ENCODE measurements around the gene BDH2. TPM values are rescaled to one million over a fixed set of nuclear protein-coding genes. Genes with fewer than 3 reads are reported as not detected.
A peak's percentile ranks its signal among the peaks of the same experiment; 100 is the strongest.

Gene BDH2
- total RNA-seq, 1 donor from 2014 or later = 72.7 TPM

DNA sequence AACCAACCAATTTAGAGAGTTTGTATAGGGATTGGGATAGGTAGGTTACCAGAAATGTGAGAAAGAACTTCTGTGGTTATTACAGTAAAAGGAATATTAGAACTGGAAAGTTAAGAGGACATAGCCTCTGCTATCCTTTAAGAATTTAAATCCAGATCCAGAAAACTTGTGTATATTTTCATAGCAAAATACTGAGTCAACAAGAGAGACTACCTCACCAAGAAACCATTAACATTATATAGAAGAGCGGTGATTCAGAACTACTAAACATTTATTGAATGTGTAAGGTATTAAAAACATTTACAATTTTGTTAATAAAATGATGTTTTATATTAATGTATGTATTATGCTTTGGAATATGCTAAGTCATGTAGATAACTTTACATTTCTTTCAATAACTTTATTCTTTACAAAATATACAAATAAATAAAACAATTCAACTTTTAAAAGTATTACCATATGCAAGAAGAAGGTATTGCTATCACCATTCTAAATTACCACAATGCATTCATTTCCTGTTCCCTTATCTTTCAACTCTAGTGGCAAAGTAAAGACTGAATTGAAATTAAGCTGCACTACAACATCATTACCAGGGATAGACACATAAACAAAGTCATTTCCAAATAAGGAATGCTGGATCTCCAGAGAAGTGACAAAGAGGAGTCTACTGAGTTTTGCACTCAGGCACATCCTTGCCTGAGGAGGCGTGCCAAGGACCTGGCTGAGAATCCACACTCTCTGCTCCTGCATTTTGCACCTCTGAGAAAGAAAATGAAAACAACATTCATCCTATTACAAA lies 6.1 kb upstream of the BDH2 start:
- no peak for DNase-seq (ENCODE audit: extremely low spot score, unreplicated experiment)
- H3K4me1 Mint-ChIP-seq (ENCODE audit: unreplicated experiment) = no peaks in the 10 kb centered on the region
- no peaks in the 10 kb centered on the region for H3K9me3 Mint-ChIP-seq
- TF ChIP-seq, protein P1, sequence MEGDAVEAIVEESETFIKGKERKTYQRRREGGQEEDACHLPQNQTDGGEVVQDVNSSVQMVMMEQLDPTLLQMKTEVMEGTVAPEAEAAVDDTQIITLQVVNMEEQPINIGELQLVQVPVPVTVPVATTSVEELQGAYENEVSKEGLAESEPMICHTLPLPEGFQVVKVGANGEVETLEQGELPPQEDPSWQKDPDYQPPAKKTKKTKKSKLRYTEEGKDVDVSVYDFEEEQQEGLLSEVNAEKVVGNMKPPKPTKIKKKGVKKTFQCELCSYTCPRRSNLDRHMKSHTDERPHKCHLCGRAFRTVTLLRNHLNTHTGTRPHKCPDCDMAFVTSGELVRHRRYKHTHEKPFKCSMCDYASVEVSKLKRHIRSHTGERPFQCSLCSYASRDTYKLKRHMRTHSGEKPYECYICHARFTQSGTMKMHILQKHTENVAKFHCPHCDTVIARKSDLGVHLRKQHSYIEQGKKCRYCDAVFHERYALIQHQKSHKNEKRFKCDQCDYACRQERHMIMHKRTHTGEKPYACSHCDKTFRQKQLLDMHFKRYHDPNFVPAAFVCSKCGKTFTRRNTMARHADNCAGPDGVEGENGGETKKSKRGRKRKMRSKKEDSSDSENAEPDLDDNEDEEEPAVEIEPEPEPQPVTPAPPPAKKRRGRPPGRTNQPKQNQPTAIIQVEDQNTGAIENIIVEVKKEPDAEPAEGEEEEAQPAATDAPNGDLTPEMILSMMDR (conservative IDR thresholded peaks at IDR 0.05) = no peak
- H3K27ac Mint-ChIP-seq = no peak overlapping the region
- H3K4me3 Mint-ChIP-seq = no peak overlapping the region
- H3K27me3 Mint-ChIP-seq = no peaks in the 10 kb centered on the region
- H3K36me3 Mint-ChIP-seq = peaks cover 10% of the 10 kb centered on the region

DNA sequence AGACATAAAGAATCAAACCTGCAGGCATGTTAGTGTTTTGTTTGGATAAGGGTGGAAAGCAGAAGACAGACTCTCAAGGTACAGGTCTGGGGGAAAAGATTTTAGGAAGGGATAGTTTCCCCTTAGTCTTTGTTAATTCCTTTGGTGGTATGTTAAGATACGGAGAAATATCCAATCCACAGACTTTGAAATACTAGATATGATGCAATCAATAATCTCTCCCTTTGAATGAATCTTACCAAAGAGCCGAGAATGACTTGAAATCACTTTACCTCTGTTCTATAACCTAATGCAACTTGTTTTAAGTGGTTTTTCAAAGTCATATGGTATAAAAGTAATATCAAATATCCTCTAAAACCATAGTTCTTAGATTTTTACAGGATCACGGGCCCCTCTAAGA lies 5.3 kb upstream of the BDH2 start:
- no peak overlapping the region for H3K4me3 Mint-ChIP-seq
- H3K9me3 Mint-ChIP-seq = no peaks in the 10 kb centered on the region

DNA sequence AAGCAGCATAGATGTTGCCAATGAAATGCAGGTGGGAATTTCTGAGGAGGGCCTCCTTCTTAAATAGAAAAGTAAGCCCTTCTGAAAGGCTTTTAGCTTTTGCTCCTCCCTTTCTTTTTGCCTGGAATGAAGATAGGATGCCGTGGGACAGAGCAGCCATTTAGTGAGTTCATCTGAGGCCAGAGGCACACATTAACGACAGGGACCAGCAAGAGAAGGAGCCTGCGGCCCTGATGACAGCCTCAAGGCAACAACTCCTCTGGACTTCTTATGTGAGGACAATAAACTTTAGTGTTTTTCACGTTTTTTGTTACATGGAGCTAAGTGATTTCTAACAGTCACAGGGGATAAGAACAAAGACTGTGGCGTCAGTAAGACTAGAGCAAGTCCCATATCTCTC lies 1.1 kb upstream of the BDH2 start:
- Mint-ChIP-seq H3K36me3 (peaks cover 8% of the 10 kb centered on the region), H3K4me1 (ENCODE audit: unreplicated experiment) (peaks cover 23% of the 10 kb centered on the region), H3K27ac (no peak overlapping the region), H3K9me3 (no peaks in the 10 kb centered on the region), H3K27me3 (no peaks in the 10 kb centered on the region), H3K4me3 (no peak overlapping the region)
- DNase-seq (ENCODE audit: extremely low spot score, unreplicated experiment) = no peak
- TF ChIP-seq, protein P1 (conservative IDR thresholded peaks at IDR 0.05) = no peak

More for the DNA sequence above, 5.3 kb upstream of the BDH2 start:
- Mint-ChIP-seq H3K36me3 (peaks cover 8% of the 10 kb centered on the region), H3K27ac (no peak overlapping the region), H3K27me3 (no peaks in the 10 kb centered on the region), H3K4me1 (ENCODE audit: unreplicated experiment) (no peaks in the 10 kb centered on the region)
- TF ChIP-seq, protein P1 (conservative IDR thresholded peaks at IDR 0.05) = no peak
- no peak for DNase-seq (ENCODE audit: extremely low spot score, unreplicated experiment)

DNA sequence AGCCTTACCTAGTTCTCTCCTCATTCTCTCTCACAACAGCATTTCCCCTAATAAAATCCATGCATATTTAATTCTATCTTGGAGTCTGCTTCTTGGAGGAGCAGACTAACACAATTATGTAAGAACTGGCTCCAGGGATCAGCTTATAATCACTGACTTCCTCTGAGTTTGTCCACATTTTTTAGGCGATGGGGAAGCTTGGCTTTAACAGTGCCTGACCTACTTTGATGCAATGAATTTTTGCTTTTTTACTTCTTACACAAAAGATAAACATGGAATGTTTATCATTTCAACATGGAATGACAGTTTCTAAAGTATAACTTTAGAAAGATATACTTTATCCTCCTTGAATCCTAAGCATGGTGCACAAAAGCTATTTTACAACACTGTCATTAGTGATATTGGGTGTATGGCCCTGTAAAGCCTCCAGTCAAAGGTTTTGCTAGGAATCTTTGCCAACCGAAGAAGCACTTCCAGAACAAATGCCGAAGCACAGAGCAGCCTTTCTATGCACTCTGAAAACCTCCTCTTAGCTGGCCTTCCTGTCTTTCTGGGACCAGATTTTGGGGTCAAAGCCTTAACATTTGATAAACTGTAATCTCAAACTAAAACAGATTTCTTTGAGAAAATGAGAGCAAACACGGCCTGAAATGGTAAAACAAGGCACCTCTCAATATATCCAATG lies 736 bp downstream of the BDH2 start:
- peak overlapping the region; percentile 92 for H3K4me3 Mint-ChIP-seq
- H3K27ac Mint-ChIP-seq = peak overlapping the region; percentile 82
- peaks cover 23% of the 10 kb centered on the region for H3K4me1 Mint-ChIP-seq (ENCODE audit: unreplicated experiment)
- DNase-seq (ENCODE audit: extremely low spot score, unreplicated experiment) = no peak
- no peaks in the 10 kb centered on the region for H3K27me3 Mint-ChIP-seq
- TF ChIP-seq, protein P1 (conservative IDR thresholded peaks at IDR 0.05) = no peak
- H3K9me3 Mint-ChIP-seq = no peaks in the 10 kb centered on the region
- H3K36me3 Mint-ChIP-seq = peaks cover 11% of the 10 kb centered on the region

DNA sequence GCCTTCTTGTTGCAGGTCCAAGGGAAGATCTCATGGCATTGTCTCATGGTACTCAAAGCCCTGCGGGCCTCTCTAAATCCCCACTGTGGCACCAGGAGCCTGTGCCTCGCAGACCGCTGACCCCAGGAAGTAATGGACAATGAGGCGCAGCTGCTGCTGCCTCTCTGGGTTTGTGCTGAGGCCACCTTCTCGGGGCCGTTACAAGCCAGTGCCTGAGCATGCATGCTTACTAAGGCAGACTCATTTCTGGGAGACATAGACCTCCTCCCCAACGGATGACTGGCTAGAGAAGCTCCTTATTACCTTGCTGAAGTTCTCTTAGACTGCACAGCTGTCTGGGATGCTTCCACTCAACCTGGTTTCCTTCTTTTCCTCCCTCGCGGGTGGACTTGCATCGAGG lies 1.3 kb downstream of the BDH2 start:
- TF ChIP-seq, protein P1 (conservative IDR thresholded peaks at IDR 0.05) = no peak
- H3K27me3 Mint-ChIP-seq = no peaks in the 10 kb centered on the region
- no peak overlapping the region for H3K27ac Mint-ChIP-seq
- DNase-seq (ENCODE audit: extremely low spot score, unreplicated experiment) = no peak
- peak overlapping the region; percentile 92 for H3K4me3 Mint-ChIP-seq
- peaks cover 23% of the 10 kb centered on the region for H3K4me1 Mint-ChIP-seq (ENCODE audit: unreplicated experiment)
- H3K9me3 Mint-ChIP-seq = no peaks in the 10 kb centered on the region
- H3K36me3 Mint-ChIP-seq = peaks cover 13% of the 10 kb centered on the region
